Stimulated activated CD4-positive, alpha-beta T cell treated with anti-CD3 and anti-CD28 coated beads, Interleukin-12 subunit alpha, Interleukin-12 subunit beta, amount 100 ng/mL, for 48 hours (primary cell): ENCODE measurements around the gene LRRC41.
"Not testable (repeated sequence)": the region's sequence is repeated elsewhere in the genome, so short reads cannot be mapped to it uniquely, and the experiment has no call there.

Experiments used
- DNase-seq, 3 donors: peaks; one replicate each; pipeline ENCODE4 v3.0.0-alpha.2; 2020; ENCODE audit warnings: low read depth in 2 of 3, low spot score in 1 of 3

Gene LRRC41, protein sequence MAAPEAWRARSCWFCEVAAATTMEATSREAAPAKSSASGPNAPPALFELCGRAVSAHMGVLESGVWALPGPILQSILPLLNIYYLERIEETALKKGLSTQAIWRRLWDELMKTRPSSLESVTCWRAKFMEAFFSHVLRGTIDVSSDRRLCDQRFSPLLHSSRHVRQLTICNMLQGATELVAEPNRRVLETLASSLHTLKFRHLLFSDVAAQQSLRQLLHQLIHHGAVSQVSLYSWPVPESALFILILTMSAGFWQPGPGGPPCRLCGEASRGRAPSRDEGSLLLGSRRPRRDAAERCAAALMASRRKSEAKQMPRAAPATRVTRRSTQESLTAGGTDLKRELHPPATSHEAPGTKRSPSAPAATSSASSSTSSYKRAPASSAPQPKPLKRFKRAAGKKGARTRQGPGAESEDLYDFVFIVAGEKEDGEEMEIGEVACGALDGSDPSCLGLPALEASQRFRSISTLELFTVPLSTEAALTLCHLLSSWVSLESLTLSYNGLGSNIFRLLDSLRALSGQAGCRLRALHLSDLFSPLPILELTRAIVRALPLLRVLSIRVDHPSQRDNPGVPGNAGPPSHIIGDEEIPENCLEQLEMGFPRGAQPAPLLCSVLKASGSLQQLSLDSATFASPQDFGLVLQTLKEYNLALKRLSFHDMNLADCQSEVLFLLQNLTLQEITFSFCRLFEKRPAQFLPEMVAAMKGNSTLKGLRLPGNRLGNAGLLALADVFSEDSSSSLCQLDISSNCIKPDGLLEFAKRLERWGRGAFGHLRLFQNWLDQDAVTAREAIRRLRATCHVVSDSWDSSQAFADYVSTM

DNA sequence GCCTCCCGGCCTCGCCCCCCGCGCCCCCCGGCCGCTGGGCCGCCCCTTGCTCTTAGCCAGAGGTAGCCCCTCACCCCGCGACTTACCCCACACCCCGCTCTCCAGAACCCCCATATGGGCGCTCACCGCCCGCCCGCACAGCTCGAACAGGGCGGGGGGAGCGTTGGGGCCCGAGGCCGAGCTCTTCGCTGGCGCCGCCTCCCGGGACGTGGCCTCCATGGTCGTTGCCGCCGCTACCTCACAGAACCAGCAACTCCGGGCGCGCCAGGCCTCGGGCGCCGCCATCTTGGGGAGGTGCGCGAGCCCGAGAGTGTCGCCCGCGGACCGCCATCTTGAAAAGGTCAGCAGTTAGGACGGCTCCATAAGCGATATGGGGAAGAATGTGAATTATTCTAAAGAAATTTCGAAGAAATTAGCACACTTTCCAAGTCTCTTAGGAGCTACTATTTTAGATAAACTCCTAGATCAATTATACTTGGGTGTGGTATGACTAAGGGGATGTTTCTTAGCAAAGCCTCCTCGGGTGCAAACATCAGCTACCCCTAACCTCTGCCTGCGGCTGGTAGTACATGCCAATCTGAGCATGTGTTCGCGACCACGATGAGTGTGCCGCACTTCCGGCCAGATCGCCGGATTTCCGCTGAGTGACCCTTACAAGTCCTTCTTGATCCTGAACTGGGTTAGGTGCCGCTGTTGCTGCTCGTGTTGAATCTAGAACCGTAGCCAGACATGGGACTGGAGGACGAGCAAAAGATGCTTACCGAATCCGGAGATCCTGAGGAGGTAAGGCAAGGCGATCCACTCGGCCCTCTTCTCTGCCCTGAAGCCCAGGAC, at the start of gene LRRC41, which contains the start of gene UQCRH:
LRRC41 (minus strand) TSS at position 579 of the 834 bp plus-strand sequence; CDS start at position 285, 294 bp downstream.
UQCRH (plus strand) TSS at position 661 of the 834 bp plus-strand sequence; CDS start at position 730, 69 bp downstream.
- DNase-seq, result peak; percentile 88 to 92 (median 89)

DNA sequence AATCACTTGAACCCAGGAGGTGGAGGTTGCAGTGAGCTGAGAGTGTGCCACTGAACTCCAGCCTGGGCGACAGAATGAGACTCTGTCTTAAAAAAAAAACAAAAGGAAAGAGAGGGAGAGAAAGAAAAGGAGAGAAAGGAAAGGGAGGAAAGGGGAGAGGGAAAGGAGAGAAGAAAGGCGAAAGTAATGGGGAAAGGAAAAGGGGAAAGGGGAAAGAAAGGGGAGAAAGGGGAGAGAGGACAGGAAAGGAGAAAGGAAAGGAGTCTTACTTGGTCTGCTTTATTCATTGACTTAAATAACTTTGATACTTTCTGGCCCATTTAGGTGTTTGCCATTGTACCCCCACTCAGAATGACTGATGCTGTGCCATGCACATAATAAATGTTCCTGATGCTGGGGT, 48.9 kb upstream of the LRRC41 start:
- DNase-seq, result no peak

DNA sequence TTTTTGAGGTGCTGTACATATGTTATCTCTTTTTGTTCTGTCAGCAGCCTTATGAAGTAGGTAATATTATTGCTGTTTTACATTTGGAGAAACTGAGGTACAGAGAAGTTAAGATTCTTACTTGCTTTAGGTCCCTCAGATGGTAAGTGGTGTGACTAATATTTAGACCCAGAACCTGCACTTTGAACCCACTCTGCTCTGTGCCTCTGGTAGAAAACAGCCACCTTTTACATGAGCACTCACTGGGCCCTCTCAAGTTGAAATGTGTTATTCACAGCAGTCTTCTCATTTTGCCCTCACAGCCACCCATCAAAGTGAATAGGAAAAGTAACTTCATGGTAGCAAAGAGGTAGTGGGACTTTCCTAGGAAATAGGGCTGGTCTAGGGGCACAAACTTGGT, 41.9 kb upstream of the LRRC41 start:
- DNase-seq, result no peak

DNA sequence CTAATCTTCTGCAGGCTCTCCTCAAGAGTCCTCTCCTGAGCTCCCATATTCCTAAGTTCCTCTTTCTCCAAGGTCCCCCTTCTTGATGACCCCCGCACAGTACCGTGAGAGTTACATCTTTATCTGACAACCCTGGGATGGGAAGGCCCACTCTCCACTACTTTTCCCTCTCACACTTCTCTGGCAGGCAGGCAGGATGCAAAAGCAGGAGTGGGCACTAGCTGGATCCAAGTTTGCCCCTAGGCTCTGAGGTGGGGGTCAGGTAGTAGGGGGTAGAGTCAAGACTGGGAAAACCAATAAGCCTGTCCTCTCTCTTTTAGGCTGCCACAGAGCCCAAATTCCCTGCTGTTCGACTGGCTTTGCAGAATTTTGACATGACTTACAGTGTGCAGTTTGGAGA, 41.1 kb upstream of the LRRC41 start:
- DNase-seq, result no peak

DNA sequence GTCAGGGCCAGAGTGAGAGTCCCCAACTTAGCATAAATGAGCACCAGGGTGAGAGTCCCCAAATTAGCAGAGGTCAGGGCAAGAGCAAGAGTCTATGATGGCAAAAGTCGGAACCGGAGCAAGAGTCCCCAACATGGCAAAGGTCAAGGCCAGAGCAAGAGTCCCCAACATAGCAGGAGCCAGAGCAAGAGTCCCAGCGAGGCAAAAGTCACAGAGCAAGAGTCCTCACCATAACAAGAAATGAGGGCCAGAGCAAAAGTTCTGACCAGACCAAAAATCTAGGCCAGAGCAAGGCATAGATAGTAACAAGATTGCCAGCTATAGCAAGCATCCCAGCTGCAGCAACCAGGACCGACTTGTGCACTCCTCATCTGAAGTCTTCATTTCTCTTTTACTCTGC, 40.3 kb upstream of the LRRC41 start:
- no peak for DNase-seq

DNA sequence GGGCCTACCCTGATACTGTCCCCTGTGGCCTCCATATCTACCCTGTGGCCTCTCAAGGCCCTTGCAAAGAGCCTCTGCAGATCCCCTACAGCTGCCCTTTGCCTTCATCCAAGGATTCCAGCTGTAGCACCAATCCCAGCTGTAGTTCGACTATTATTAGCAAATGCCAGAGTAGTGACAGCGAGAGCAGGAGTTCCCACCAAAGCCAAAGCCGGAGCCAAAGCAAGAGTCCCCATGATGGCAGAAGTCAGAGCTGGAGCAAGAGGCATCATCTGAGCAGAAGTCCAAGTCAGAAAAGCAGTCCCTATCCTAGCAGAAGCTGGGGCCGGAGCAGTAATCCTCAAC, 39.9 kb upstream of the LRRC41 start:
- no peak for DNase-seq

DNA sequence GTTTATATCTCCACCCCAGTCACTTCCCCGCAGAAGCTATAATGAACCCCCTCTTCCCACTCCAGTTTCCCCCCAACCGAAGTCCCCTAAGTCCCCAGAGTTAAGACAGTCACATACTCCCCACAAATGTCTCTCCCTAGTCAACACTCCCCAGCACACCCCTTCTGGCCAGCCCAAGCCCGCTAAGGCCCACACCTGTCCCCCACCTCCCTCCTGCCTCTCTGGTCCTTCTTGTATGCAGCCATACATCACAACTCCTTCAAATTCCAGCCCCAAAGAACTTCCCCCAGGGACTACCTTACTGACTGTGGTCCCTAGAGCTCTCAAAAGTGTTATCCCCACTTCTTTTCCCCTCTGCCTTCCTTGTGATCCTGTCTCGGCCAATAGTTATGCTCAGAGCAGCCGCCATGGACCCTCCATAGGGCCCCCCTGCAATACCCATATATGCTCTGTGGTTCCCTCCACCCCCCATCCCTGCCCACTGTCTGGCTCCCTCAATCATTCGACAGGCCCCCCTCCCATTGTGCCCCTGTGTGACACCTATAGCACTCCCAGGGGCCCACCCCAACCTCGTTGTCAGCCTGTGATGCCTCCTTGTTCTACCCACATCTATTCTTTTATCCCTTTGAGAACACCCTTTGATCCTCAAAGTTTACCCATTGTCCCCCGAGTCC, 39.4 kb upstream of the LRRC41 start:
- DNase-seq, result no peak

DNA sequence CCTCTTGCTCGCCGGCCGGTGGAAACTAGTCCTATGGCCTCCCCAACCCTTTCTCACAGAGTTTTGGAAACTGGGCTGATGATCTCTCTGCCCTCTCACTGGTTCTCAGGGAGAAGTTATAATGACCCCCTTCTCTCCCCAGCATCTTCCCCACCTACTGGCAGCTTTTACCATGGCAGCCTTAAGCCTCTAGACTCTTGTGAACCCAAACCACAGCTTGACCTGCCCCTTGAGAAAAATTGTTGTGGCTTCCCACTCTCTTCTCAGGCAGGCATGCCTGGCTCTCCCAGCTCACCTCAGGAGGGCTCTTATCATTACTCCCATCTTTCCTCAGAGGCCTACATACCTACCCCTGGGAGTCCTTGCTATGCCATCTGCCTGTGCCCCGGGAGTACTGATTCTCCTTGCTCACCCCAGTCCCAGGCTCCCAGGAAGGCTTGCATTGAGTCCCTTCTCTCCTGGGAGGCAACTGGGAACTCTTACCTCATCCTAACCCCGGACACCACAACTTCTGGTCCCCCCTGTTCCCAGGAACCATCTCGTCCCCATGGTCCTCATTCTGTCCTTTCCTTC, 38.8 kb upstream of the LRRC41 start:
- DNase-seq, result no peak

DNA sequence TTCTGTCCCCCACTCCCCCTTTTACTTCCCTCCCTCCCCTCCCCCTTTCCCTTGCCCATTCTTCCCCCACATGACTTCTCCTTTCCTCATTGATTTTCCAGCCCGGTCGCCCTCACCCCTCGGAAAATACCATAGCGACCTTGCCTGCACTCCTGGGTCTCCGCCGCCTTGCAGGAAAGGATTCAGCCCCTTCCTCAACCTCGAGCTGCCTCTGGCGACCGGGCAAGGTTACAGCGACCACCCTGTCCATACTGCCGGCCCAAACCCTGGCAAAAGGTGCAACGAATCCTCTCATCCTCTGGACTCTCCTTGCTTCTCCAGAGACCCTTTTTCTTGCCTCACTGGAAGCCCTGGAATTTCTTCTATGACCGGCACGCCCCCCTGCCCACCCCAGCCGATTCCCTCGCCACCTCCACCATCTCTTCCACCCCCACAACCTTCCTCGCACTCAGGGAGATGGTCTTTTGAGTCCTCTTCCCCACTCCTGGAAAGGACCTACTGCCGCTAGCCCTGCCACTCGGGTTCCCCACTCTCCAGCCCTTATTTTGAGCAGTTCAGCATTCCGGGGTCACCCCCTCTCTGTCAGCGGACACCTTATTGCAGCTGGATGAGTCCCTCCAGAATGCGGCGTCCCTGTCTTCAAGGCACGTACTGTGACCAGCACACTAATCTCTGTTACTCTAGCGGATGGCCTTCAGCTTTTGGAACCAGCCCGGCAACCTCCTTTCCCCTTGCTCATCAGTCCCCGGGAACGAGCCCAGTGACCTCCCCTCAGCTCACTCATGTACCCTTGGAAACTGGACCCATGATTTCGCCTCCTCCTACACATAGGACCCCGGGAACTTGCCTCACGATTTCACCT, 38.0 kb upstream of the LRRC41 start:
- DNase-seq, result no peak

DNA sequence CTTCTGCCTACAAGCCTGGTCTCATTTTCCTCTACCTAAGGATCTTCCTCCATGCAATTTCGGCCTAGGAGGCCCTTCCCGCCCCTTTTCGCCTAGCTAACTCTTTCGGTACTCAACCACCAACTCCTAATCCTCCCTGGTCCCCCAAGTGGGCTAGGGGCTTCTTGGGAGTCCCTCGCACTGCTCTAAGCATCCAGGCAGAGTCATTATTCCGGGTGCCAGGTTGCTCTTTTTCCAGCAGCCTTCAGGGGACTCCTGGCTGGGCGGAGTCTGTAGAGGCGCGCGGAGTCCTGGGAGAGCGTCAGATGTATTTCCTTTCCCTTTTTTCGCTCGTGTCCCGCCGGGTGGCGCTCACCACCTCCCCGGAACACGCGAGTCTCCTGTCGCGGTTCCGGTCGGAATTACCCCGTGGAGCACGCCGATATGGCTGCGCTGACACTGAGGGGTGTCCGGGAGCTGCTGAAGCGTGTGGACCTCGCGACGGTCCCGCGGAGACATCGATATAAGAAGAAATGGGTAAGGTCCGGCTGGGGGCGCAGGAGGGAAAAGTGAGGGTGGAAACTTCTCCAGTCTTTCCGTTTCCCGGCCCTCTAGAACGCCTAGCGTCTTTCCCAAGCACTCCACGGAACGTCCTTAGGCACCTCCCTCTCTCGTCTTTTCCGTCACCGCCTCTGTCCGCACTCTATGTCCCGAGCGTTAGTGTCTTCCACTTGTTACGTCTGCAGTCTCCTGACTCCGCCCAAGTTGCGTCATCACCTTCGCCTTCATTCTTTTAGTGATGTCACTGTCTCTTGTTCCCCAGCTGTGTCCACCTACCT, 37.2 kb upstream of the LRRC41 start, which contains the start of gene NSUN4:
NSUN4 (plus strand) TSS at position 404 of the 818 bp plus-strand sequence; CDS start at position 424, 20 bp downstream.
- peak; percentile 78 to 82 (median 81) for DNase-seq

DNA sequence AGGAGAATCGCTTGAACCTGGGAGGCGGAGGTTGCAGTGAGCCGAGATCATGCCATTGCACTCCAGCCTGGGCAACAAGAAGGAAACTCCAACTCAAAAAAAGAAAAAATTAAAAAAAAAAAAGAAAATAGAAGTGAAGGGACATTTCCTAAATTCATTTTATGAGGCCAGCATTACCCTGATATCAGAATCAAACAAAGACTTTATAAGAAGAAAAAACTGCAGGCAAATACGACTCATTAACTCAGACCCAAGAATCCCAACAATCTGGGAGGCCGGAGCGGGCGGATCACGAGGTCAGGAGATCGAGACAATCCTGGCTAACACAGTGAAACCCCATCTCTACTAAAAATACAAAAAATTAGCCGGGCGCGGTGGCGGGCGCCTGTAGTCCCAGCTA, 34.0 kb upstream of the LRRC41 start:
- not testable (repeated sequence) for DNase-seq

DNA sequence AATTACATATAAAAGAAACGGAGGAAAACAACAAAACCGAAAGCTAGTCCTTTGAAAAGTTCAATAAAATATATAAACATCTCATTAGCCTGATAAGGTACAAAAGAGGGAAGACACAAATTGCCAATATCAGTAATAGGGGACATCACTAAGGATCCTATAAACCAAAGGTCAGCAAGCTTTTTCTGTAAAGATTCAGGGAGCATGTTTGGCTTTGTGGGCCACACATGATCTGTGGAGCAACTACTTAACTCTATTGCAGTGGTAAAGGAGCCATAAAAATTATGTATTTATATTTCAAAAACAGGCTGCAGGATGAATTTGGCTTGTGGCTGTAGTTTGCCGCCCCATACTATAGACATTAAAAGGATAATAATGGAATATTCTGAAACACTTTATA, 31.7 kb upstream of the LRRC41 start:
- DNase-seq, result no peak

DNA sequence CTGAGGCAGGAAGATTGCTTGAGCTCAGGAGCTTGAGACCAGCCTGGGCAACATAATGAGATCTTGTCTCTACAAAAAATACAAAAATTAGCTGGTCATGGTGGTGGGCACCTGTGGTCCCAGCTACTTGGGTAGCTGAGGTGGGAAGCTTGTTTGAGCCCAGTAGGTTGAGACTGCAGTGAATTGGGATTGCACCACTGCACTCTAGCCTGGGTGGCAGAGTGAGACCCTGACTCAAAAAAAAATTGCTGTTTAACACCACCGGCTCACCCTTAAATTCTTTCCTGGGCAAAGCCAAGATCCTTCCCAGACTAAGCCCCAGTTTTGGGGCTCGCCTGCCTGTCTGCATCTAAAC, 30.6 kb upstream of the LRRC41 start:
- DNase-seq, result no peak

DNA sequence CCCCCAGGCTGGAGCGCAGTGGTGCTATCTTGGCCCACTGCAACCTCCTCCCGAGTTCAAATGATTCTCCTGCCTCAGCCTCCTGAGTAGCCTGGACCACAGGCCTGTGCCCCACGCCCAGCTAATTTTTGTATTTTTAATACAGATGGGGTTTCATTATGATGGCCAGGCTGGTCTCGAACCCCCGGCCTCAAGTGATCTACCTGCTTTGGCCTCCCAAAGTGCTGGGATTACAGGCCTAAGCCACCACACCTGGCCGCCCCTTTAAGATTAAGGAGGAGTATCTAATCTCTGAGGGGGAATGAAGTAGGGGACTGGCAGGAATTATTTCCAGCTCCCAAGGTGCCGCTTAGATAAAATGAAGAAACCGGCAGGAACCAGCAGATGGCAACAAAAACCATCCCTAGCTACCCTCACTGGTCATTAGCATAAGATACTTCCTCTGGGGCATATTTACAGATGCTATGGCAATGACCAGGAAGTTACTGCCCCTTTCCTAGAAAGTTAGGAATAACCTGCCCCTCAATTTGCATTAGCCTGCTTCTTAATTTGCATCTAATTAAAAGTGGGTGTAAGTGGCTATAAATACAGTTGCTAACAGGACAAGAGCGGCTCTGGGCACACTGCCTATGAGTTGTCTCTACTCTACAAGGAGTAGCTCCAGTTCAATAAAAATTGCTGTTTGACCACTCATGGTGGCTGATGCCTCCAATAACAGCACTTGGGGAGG, 30.0 kb upstream of the LRRC41 start:
- no peak for DNase-seq

DNA sequence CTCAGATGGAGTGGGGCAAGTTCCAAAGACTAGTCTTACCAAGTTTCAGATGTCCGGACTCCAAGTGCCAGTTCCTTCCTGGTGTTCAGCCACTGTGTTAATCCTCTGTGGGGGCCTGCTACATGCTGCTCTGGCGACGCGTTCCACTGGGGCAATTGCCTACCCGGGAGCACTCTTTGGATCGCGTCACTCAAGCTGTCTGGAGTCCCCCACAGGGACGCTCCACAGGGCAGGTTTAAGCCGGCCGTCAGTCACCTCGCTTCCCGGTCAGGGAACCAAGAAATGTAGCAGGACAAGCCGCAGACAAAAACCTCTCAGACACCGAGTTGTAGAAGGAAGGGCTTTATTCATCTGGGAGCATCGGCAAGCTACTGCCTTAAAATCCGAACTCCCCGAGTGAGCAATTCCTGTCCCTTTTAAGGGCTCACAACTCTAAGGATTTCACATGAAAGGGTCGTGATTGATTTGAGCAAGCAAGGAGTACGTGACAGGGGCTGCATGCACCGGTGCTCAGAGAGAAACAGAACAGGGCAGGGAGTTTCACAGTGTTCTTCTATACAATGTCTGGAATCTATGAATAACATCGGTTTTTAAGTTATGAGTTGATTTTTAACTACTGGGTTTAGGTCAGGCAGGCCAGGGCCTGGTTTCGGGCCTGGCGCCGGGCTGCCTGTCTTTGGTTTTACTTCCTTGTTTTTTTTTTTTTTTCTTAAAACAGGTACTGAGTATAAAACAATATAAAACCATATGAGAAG, 28.5 kb upstream of the LRRC41 start:
- DNase-seq, result not testable (repeated sequence)

DNA sequence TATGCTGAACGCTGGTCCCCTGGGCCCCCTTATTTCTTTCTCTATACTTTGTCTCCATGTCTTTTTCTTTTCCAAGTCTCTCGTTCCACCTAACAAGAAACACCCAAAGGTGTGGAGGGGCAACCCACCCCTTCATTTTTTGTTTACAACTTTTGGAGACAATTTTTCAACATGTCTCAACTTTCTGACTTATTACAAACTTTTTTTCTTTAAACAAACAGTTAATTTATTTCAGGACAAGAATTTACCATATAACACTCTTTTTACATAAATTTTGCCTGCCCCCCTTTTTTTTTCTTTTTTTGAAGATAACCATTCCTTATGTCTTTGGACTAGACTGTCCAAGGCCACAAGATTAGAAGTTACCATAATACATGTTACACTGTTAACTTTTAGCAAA, 27.0 kb upstream of the LRRC41 start:
- DNase-seq, result not testable (repeated sequence)

DNA sequence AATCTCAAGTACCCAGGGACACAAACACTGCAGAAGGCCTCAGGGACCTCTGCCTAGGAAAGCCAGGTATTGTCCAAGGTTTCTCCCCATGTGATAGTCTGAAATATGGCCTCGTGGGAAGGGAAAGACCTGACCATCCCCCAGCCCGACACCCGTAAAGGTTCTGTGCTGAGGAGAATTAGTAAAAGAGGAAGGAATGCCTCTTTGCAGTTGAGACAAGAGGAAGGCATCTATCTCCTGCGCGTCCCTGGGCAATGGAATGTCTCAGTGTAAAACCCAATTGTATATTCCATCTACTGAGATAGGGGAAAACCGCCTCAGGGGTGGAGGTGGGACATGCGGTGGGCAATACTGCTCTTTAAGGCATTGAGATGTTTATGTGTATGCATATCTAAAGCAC, 26.4 kb upstream of the LRRC41 start:
- DNase-seq, result not testable (repeated sequence)
